ENCODE results near the gene CEACAM7.

GRCh38 chr19:41700381-41701195, 12.5 kb upstream of the CEACAM7 start:
- no peak for TF ChIP-seq TCF4 (CRISPR knock-in tag; IDR thresholded peaks at IDR 0.05; ENCODE audit: borderline replicate concordance)
- no peak for TF ChIP-seq CSRNP3 (CRISPR knock-in tag; IDR thresholded peaks at IDR 0.05)
- TF ChIP-seq ZFP3 (CRISPR knock-in tag; IDR thresholded peaks at IDR 0.05), result no peak
- TF ChIP-seq ZFP30 (CRISPR knock-in tag; IDR thresholded peaks at IDR 0.05), result no peak
- no peak for TF ChIP-seq ARNTL (CRISPR knock-in tag; IDR thresholded peaks at IDR 0.05; ENCODE audit: borderline replicate concordance, low read depth)
- TF ChIP-seq, protein P1, sequence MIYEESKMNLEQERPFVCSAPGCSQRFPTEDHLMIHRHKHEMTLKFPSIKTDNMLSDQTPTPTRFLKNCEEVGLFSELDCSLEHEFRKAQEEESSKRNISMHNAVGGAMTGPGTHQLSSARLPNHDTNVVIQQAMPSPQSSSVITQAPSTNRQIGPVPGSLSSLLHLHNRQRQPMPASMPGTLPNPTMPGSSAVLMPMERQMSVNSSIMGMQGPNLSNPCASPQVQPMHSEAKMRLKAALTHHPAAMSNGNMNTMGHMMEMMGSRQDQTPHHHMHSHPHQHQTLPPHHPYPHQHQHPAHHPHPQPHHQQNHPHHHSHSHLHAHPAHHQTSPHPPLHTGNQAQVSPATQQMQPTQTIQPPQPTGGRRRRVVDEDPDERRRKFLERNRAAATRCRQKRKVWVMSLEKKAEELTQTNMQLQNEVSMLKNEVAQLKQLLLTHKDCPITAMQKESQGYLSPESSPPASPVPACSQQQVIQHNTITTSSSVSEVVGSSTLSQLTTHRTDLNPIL (CRISPR knock-in tag; IDR thresholded peaks at IDR 0.05; ENCODE audit: low read depth), result no peak
- TF ChIP-seq PATZ1 (CRISPR knock-in tag; IDR thresholded peaks at IDR 0.05; ENCODE audit: borderline replicate concordance), result no peak
- TF ChIP-seq, protein P2, sequence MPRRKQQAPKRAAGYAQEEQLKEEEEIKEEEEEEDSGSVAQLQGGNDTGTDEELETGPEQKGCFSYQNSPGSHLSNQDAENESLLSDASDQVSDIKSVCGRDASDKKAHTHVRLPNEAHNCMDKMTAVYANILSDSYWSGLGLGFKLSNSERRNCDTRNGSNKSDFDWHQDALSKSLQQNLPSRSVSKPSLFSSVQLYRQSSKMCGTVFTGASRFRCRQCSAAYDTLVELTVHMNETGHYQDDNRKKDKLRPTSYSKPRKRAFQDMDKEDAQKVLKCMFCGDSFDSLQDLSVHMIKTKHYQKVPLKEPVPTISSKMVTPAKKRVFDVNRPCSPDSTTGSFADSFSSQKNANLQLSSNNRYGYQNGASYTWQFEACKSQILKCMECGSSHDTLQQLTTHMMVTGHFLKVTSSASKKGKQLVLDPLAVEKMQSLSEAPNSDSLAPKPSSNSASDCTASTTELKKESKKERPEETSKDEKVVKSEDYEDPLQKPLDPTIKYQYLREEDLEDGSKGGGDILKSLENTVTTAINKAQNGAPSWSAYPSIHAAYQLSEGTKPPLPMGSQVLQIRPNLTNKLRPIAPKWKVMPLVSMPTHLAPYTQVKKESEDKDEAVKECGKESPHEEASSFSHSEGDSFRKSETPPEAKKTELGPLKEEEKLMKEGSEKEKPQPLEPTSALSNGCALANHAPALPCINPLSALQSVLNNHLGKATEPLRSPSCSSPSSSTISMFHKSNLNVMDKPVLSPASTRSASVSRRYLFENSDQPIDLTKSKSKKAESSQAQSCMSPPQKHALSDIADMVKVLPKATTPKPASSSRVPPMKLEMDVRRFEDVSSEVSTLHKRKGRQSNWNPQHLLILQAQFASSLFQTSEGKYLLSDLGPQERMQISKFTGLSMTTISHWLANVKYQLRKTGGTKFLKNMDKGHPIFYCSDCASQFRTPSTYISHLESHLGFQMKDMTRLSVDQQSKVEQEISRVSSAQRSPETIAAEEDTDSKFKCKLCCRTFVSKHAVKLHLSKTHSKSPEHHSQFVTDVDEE (CRISPR knock-in tag; IDR thresholded peaks at IDR 0.05), result no peak
- TF ChIP-seq BACH2 (CRISPR knock-in tag; IDR thresholded peaks at IDR 0.05; ENCODE audit: borderline replicate concordance), result no peak
- no peak for TF ChIP-seq ISL1 (CRISPR knock-in tag; IDR thresholded peaks at IDR 0.05)
- no peak for TF ChIP-seq ESRRG (CRISPR knock-in tag; IDR thresholded peaks at IDR 0.05)
- no peak for TF ChIP-seq POU6F1 (CRISPR knock-in tag; IDR thresholded peaks at IDR 0.05; ENCODE audit: borderline replicate concordance, low read depth)

Measured in SK-N-SH treated with all-trans-retinoic acid at 6 μM for 48 hours (cell line).